ENCODE measurements around the gene CC2D1B.
A peak's percentile ranks its signal among the peaks of the same experiment; 100 is the strongest.

Gene CC2D1B

GRCh38 chr1:52367272-52367671 is 1.3 kb upstream of the CC2D1B start:
- peaks cover 6% of the 10 kb centered on the region for H3K36me3 Mint-ChIP-seq
- no peak overlapping the region for H3K4me3 Mint-ChIP-seq
- no peak overlapping the region for H3K27ac Mint-ChIP-seq
- no peaks in the 10 kb centered on the region for H3K9me3 Mint-ChIP-seq
- ATAC-seq: no peak
- H3K27me3 Mint-ChIP-seq: no peaks in the 10 kb centered on the region
- peaks cover 35% of the 10 kb centered on the region for H3K4me1 Mint-ChIP-seq

GRCh38 chr1:52366517-52366827 is 467 bp upstream of the CC2D1B start:
- no peak for ATAC-seq
- Mint-ChIP-seq H3K27me3 (no peaks in the 10 kb centered on the region), H3K9me3 (no peaks in the 10 kb centered on the region), H3K4me1 (peaks cover 40% of the 10 kb centered on the region), H3K36me3 (peaks cover 14% of the 10 kb centered on the region), H3K27ac (peak overlapping the region; percentile 93), H3K4me3 (peak overlapping the region; percentile 93)

GRCh38 chr1:52365071-52365745 is 797 bp downstream of the CC2D1B start:
- peaks cover 26% of the 10 kb centered on the region for H3K36me3 Mint-ChIP-seq
- peak overlapping the region; percentile 93 for H3K4me3 Mint-ChIP-seq
- H3K9me3 Mint-ChIP-seq: no peaks in the 10 kb centered on the region
- H3K27ac Mint-ChIP-seq: peak overlapping the region; percentile 93
- no peaks in the 10 kb centered on the region for H3K27me3 Mint-ChIP-seq
- no peak for ATAC-seq
- H3K4me1 Mint-ChIP-seq: peaks cover 40% of the 10 kb centered on the region

GRCh38 chr1:52364235-52364839 is 1.7 kb downstream of the CC2D1B start:
- Mint-ChIP-seq H3K27me3 (no peaks in the 10 kb centered on the region), H3K4me1 (peaks cover 40% of the 10 kb centered on the region)

GRCh38 chr1:52360595-52360968 is 5.4 kb downstream of the CC2D1B start:
- no peaks in the 10 kb centered on the region for H3K9me3 Mint-ChIP-seq
- no peak overlapping the region for H3K27ac Mint-ChIP-seq
- no peak overlapping the region for H3K4me3 Mint-ChIP-seq
- no peaks in the 10 kb centered on the region for H3K27me3 Mint-ChIP-seq
- ATAC-seq: no peak
- peaks cover 68% of the 10 kb centered on the region for H3K36me3 Mint-ChIP-seq
- H3K4me1 Mint-ChIP-seq: peaks cover 19% of the 10 kb centered on the region

More at GRCh38 chr1:52364235-52364839, 1.7 kb downstream of the CC2D1B start:
- H3K27ac Mint-ChIP-seq: no peak overlapping the region
- peaks cover 33% of the 10 kb centered on the region for H3K36me3 Mint-ChIP-seq
- H3K9me3 Mint-ChIP-seq: no peaks in the 10 kb centered on the region
- no peak for ATAC-seq
- H3K4me3 Mint-ChIP-seq: peak overlapping the region; percentile 54

- no peak for ATAC-seq
- Mint-ChIP-seq H3K4me3 (no peak overlapping the region), H3K9me3 (no peaks in the 10 kb centered on the region), H3K36me3 (peaks cover 75% of the 10 kb centered on the region), H3K4me1 (peaks cover 13% of the 10 kb centered on the region), H3K27me3 (no peaks in the 10 kb centered on the region), H3K27ac (no peak overlapping the region)
Measured at GRCh38 chr1:52359676-52360594, 6.1 kb downstream of the CC2D1B start.

GRCh38 chr1:52358851-52359497 is 7.0 kb downstream of the CC2D1B start:
- Mint-ChIP-seq H3K27me3 (no peaks in the 10 kb centered on the region), H3K4me1 (peaks cover 5% of the 10 kb centered on the region), H3K4me3 (no peak overlapping the region), H3K36me3 (peaks cover 84% of the 10 kb centered on the region), H3K27ac (no peak overlapping the region), H3K9me3 (no peaks in the 10 kb centered on the region)
- no peak for ATAC-seq

- no peak for ATAC-seq
- Mint-ChIP-seq H3K36me3 (peaks cover 94% of the 10 kb centered on the region), H3K27me3 (no peaks in the 10 kb centered on the region), H3K4me1 (peaks cover 5% of the 10 kb centered on the region), H3K9me3 (no peaks in the 10 kb centered on the region), H3K4me3 (no peak overlapping the region), H3K27ac (no peak overlapping the region)
Measured at GRCh38 chr1:52357397-52357796, 8.6 kb downstream of the CC2D1B start.

- Mint-ChIP-seq H3K27me3 (no peaks in the 10 kb centered on the region), H3K36me3 (peaks cover 90% of the 10 kb centered on the region), H3K4me3 (no peak overlapping the region), H3K4me1 (peaks cover 3% of the 10 kb centered on the region), H3K27ac (no peak overlapping the region), H3K9me3 (no peaks in the 10 kb centered on the region)
- no peak for ATAC-seq
Measured at GRCh38 chr1:52356818-52357355, 9.1 kb downstream of the CC2D1B start.

GRCh38 chr1:52355847-52356505 is 10.0 kb downstream of the CC2D1B start:
- Mint-ChIP-seq H3K9me3 (no peaks in the 10 kb centered on the region), H3K27ac (no peak overlapping the region), H3K4me1 (no peaks in the 10 kb centered on the region), H3K36me3 (peaks cover 81% of the 10 kb centered on the region), H3K27me3 (no peaks in the 10 kb centered on the region), H3K4me3 (no peak overlapping the region)
- ATAC-seq: no peak

- Mint-ChIP-seq H3K4me1 (no peaks in the 10 kb centered on the region), H3K27ac (no peak overlapping the region), H3K27me3 (no peaks in the 10 kb centered on the region), H3K9me3 (no peaks in the 10 kb centered on the region), H3K4me3 (no peak overlapping the region), H3K36me3 (peaks cover 75% of the 10 kb centered on the region)
- ATAC-seq: no peak
Measured at GRCh38 chr1:52355436-52355835, 10.6 kb downstream of the CC2D1B start.

GRCh38 chr1:52352690-52353089 is 13.3 kb downstream of the CC2D1B start:
- H3K9me3 Mint-ChIP-seq: no peaks in the 10 kb centered on the region
- H3K4me1 Mint-ChIP-seq: no peaks in the 10 kb centered on the region
- no peak overlapping the region for H3K27ac Mint-ChIP-seq
- no peak overlapping the region for H3K4me3 Mint-ChIP-seq
- ATAC-seq: no peak
- no peaks in the 10 kb centered on the region for H3K27me3 Mint-ChIP-seq
- H3K36me3 Mint-ChIP-seq: peaks cover 50% of the 10 kb centered on the region

- Mint-ChIP-seq H3K4me1 (no peaks in the 10 kb centered on the region), H3K9me3 (no peaks in the 10 kb centered on the region), H3K27me3 (no peaks in the 10 kb centered on the region), H3K27ac (no peak overlapping the region), H3K4me3 (no peak overlapping the region), H3K36me3 (peaks cover 13% of the 10 kb centered on the region)
- ATAC-seq: peak; percentile 50
Measured at GRCh38 chr1:52348704-52349300, 17.2 kb downstream of the CC2D1B start.

GRCh38 chr1:52346653-52347052 is 19.4 kb downstream of the CC2D1B start:
- H3K27ac Mint-ChIP-seq: no peak overlapping the region
- H3K36me3 Mint-ChIP-seq: no peaks in the 10 kb centered on the region

More at GRCh38 chr1:52346653-52347052, 19.4 kb downstream of the CC2D1B start:
- H3K9me3 Mint-ChIP-seq: no peaks in the 10 kb centered on the region
- no peak for ATAC-seq
- H3K4me1 Mint-ChIP-seq: no peaks in the 10 kb centered on the region
- no peaks in the 10 kb centered on the region for H3K27me3 Mint-ChIP-seq
- H3K4me3 Mint-ChIP-seq: no peak overlapping the region

Measured in stimulated activated memory B cell treated with anti-CD40 and anti-IgM and Interleukin-4, amounts not matched to agents 10 μg/mL and 1 μg/mL and 100 μg/mL, for 72 hours (primary cell).